Loucy (cell line): Measurements from ENCODE around the gene IFNGR1.

Experiments
- EZH2phosphoT487 ChIP-seq: fragments of 200-600 bp; IDR thresholded peaks from 2 replicates; pipeline ENCODE4 v1.6.1; 2018; ENCODE audit warnings: antibody characterized with exemption, mild to moderate bottlenecking, moderate library complexity, borderline replicate concordance
- TF ChIP-seq, protein P1 (sequence below): fragments of 200-600 bp; sonication (generic); conservative IDR thresholded peaks from 2 replicates; pipeline ENCODE4 v1.5.1; 2014; ENCODE audit warnings: mild to moderate bottlenecking, antibody characterized with exemption, low read length

GRCh38 chr6:137227871-137228302 is 8.7 kb upstream of the IFNGR1 start:
- TF ChIP-seq, protein P1, sequence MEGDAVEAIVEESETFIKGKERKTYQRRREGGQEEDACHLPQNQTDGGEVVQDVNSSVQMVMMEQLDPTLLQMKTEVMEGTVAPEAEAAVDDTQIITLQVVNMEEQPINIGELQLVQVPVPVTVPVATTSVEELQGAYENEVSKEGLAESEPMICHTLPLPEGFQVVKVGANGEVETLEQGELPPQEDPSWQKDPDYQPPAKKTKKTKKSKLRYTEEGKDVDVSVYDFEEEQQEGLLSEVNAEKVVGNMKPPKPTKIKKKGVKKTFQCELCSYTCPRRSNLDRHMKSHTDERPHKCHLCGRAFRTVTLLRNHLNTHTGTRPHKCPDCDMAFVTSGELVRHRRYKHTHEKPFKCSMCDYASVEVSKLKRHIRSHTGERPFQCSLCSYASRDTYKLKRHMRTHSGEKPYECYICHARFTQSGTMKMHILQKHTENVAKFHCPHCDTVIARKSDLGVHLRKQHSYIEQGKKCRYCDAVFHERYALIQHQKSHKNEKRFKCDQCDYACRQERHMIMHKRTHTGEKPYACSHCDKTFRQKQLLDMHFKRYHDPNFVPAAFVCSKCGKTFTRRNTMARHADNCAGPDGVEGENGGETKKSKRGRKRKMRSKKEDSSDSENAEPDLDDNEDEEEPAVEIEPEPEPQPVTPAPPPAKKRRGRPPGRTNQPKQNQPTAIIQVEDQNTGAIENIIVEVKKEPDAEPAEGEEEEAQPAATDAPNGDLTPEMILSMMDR = no peak
- TF ChIP-seq EZH2phosphoT487 = no peak
